Hematopoietic multipotent progenitor cell treated with erythropoietin and hydrocortisone succinate and interleukin-3 and kit ligand, for 15 days (in vitro differentiated cells): ENCODE results near the gene SCPEP1.

Experiments
- DNase-seq: peaks from one replicate; pipeline ENCODE4 v3.0.0-alpha.2; 2015; ENCODE audit warnings: low spot score

SCPEP1 gene

GRCh38 chr17:57001541-57001940, 23.6 kb downstream of the SCPEP1 start:
- no peak for DNase-seq

- DNase-seq = no peak
Observed at GRCh38 chr17:57002904-57003303, 25.0 kb downstream of the SCPEP1 start.

- no peak for DNase-seq
Observed at GRCh38 chr17:57004944-57005579, 27.1 kb downstream of the SCPEP1 start.

- no peak for DNase-seq
Observed at GRCh38 chr17:57006040-57006439, 28.1 kb downstream of the SCPEP1 start.

- DNase-seq = no peak
Observed at GRCh38 chr17:57008958-57009357, 31.0 kb downstream of the SCPEP1 start.

DNA sequence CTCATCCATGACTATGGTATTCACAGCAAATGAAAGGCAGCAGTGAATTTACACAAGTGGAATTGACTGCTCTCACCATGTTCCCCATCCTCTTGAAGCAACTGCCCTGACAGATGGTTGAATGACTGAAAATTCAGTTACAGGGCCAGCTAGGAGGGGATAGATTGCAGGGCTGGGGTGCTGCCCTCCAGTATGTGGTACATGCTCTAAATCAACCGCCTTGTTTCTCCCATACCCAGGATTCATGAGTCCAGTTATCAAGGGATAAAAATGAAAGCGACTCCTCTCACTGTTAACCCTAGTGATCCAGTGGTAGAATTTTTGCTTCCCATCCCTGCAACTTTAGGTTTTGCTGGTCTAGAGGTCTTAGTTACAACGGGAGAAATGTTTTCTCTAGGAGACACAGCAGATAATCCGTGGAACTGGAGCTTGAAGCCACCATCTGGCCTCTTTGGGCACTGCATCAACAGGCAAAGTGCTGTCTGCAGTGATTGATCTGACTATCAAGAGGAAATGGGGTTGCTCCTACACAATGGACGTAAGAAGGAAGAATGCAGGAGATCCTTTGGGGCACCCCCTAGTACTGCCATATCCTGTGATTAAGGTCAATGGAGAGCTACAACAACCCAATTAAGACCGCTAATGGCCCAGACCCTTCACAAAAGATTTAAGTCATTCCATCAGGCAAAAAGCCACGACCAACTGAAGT, 32.0 kb downstream of the SCPEP1 start:
- DNase-seq = peak; percentile 52

DNA sequence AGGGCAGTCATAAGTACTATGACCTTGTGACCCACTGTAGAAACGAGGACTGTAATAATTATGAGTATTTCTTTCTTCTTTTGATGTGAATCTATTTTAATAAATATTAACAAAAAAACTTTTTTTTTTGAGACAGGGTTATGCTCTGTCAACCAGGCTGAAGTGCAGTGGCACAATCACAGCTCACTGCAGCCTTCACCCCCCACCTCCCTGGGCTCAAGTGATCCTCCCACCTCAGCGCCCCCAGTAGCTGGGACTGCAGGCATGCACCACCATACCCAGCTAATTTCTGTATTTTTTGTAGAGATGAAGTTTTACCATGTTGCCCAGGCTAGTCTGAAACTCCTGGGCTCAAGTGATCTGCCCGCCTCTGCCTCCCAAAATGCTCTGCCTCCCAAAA, 32.6 kb downstream of the SCPEP1 start:
- no peak for DNase-seq

DNA sequence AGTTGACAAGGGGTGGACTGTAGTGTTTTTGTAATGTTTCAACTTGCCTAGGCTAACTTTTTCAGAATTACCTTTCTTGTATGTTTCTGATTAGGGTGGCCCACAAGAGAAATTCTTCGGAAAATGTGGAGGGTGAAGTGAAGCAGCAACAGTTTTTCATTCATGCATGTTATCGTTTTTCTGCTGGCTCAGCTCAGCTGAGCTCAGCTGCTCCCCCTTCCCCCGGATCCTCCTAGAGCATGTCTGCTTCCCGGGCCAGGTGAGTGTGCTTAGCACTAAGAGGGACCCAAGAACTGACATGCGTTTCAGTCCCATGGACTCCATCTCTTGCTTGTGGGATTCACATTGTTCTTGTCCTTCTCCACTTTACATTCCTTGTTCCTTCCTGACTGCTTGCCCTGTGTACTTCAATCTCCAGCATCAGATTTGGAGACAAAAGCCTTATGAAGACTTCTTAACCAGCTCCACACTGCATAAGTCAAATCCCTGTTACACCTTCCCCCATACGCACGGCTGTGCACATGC, 33.6 kb downstream of the SCPEP1 start:
- DNase-seq = no peak

DNA sequence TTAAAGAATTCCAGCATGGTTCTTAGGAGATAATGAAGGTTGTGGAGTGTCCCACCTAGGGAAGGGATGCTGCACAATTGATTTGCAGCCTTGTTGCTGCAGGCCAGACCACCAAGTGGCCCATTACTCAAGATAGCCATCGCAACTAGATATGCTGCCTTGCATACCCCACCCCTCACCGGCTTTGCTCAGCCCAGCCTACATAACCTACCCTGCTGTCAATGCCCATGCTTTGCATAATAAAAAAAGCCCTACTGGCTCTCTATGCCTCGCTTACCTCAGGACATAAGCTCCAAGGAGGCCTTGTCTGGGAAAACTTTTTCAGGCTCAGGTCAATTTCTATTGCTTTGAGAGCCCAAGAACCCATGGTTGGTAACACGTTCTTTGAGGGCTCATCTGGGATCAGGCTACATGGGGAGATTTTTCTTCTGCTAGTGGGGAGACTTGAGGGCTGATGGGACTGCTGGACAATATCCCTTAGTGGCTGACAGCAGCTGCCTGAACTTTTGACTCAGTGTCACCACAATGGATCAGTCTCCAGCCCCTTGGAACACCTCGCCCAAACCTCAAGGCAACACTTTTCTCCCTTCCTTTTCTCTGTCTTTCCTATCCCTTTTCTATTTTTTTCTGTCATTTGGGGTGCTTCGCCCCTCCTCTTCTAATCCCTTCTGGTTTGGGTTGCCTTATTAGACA, 38.3 kb downstream of the SCPEP1 start:
- DNase-seq = no peak

GRCh38 chr17:57016764-57017116, 38.8 kb downstream of the SCPEP1 start:
- DNase-seq = no peak

GRCh38 chr17:57017625-57018024, 39.7 kb downstream of the SCPEP1 start:
- no peak for DNase-seq

- DNase-seq = no peak
Observed at GRCh38 chr17:57020208-57020607, 42.3 kb downstream of the SCPEP1 start.

DNA sequence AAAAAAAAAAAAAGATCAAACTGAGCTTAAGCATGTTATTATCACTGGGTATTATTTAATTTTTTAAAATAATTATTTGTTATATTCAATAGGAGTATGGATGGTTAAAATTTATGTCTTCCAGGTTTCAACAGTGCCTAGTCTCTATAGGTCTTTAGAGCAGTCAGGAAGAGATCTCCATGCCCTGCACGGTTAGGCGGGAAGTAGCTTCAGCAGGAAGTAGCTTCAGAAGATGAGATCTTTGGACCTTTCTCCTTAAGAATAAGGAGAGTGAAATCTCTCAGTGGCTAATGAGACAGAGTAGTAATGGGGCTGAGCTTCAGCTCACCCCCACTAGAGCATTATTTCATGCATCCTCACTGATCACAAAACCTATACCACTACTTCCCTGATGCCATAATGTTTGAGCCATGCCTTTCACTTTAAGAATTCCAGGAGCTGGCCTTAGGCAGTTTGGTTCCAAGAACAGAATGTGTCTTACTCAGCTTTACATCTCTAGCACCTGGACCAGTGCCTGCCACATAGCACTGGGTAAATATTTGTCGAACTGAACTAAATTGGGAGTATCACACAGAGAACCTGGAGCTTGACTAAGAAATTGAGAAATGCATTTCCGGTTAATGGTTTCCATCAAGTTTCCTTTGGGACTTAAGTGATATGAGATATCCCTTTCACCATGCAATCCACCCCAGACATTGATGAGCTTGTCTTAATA, 43.5 kb downstream of the SCPEP1 start:
- DNase-seq = no peak

DNA sequence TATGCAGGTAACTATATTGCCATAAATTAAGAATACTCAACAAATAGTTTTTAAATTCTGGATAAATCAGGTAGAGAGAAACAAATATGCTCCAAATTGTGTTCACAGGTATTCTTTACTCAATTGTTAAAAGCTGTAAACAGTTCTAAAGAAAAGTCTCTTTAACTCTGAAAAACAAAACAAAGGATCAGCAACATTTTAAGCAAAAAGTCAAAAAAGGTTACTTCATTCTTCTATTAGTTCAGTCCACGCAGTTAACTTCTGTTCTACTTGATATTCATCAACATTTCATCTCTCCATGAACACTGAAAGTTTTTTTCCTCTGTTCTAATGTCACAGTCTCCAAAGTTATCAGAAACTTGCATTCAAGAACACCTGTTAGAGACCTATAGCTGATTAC, 47.9 kb downstream of the SCPEP1 start:
- no peak for DNase-seq

DNA sequence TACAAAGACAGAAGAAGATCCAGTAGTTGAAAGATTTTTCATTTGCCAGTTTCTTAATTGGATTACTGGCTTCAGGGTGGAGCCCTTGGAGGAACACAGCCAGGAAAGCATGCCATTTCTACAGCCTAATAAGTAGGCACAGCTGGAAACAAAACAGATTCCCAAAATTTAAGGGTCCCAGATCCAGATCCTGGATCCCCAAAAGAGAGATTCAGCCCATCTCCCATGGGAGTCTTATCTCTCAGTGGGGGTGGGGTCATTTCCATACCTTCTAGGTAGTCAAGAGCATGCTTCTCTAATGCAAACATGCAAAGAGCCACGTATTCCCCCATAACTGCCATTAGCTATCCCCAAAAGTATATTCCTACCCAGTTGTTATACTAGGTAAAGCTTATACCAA, 49.9 kb downstream of the SCPEP1 start:
- no peak for DNase-seq

- DNase-seq = no peak
Observed at GRCh38 chr17:57032343-57032742, 54.4 kb downstream of the SCPEP1 start.

DNA sequence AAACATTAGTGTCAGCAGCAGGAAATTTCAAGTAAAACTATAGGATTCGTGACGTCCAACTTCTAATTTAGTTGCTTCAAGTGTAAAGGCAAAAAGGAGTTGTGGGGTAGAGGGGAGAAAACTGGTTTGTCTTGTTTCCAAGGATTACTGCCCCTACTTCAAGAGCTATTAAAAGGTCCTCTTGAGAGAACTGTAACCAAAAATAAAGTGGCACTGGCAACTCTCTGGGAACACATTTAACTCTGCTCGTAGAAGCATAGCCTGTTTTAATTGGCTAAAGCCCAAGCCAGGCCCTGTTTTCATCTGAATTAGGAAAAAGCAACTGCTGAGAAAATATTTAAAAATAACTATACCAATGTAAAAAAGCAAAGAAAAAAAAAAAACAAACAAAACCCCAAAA, 55.4 kb downstream of the SCPEP1 start:
- DNase-seq = no peak

DNA sequence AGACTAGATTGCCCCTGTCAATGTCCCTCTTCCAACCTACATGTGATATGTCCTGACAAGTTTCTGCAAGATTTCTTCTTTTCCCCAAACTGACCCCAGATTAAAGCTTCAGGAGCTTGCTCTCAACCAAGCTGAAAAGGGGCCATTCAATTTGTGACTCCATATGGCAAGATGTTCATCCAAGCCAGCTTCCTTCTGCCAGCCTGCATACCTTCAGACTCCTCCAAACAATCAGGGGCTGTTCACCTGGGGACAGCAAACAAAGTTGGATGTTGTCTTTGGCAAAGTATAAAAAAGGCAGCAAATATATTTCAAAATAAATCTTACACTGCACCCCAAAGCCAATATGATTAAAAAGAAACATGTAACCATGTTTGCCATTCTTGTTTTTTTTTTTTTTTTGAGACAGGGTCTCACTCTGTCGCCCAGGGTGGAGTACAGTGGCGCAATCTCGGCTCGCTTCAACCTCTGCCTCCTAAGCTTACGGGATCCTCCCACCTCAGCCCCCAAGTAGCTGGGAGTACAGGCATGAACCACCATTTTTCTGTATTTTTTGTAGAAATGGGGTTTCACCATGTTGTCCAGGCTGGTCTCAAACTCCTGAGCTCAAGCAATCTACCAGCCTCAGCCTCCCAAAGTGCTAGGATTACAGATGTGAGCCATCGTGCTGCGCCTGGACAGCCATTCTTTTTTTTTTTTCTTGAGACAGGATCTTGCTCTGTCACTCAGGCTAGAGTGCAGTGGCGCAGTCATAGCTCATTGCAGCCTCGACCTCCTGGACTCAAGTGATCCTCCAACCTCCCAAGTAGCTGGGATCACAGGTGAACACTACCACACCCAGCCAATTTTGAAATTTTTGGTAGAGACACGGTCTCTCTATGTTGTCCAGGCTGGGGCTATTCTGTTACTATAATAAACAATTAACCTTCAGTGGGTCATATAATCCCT, 57.1 kb downstream of the SCPEP1 start:
- DNase-seq = no peak

DNA sequence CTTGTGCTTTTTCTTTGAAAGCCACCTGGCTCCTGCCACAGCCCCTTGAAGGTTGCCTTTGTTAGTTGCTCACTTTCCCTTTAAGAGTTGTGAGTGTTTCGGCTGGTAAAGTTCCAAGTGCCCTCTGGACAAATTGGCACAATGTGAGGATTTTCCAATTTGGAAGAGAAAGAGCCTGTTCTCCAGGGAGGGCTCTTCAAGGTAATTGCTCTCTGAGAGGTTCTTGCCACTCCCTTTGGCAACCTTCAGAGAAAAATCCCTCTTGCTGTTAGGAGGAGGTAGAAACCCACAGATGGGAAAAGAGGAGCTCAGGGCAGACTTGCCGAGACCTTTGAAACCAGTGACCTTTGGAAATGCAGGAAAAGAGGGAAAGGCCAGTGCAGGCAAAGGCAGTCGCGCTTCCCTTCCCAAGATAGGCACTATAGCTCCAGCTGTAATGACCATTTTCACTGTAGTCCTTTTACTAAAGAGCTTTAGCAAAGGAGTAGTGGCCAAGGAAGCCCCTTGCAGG, 58.1 kb downstream of the SCPEP1 start:
- DNase-seq = no peak

GRCh38 chr17:57037411-57037810, 59.5 kb downstream of the SCPEP1 start:
- DNase-seq = no peak

GRCh38 chr17:57038486-57038885, 60.6 kb downstream of the SCPEP1 start:
- no peak for DNase-seq
